A549 (cell line): ENCODE measurements around the gene GPRIN3. TPM values are rescaled to one million over a fixed set of nuclear protein-coding genes. Genes with fewer than 3 reads are reported as not detected.
A peak's percentile ranks its signal among the peaks of the same experiment; 100 is the strongest.

ENCODE experiments used
- ATAC-seq, 2 experiments: fragments of 200-7000 bp in 1 of 2; fragments of >200 bp in 1 of 2; cut with Nextera tagmentation in 1 of 2; cut with Tn5 transposase in 1 of 2; 3 replicates each; pipeline versions ENCODE4 v1.8.0 to v1.9.1; 2018 to 2020; ENCODE audit warnings: mild to moderate bottlenecking in 1 of 2, moderate library complexity in 1 of 2
- CTCF ChIA-PET: fragments of 300-600 bp; sonication (Branson Sonifier 250); formaldehyde crosslinking; extraction: SDS; loops from one replicate; lab custom pipeline; 2021; ENCODE audit warnings: antibody characterized with exemption, inconsistent platforms; lab: Yijun Ruan, JAX
- POLR2A ChIA-PET: fragments of 350-600 bp; formaldehyde crosslinking; extraction: SDS; loops from one replicate; lab custom pipeline; 2021; ENCODE audit warnings: antibody characterized with exemption, inconsistent platforms; lab: Yijun Ruan, JAX
- DNase-seq, 2 experiments: peaks; one replicate each; pipeline versions ENCODE4 v3.0.0 to v3.0.0-alpha.2; 2011 to 2016; ENCODE audit warnings: low read depth in 1 of 2, low spot score in 1 of 2
- FAIRE-seq: peaks from 2 replicates; lab custom pipeline; 2011; peaks lifted over from hg19 to GRCh38; lab: Jason Lieb, UNC
- H3K27ac ChIP-seq, 2 experiments: fragments of >200 bp; sonication (Bioruptor Twin); formaldehyde crosslinking; 3 replicates each; pipeline ENCODE4 v1.5.1; 2016 to 2017
- H3K4me1 ChIP-seq: fragments of >200 bp; sonication (Bioruptor Twin); formaldehyde crosslinking; 3 replicates; pipeline ENCODE4 v1.6.1; 2016
- H3K4me2 ChIP-seq: fragments of >200 bp; sonication (Bioruptor Twin); formaldehyde crosslinking; 3 replicates; pipeline ENCODE4 v1.6.1; 2016
- H3K4me3 ChIP-seq: fragments of >200 bp; sonication (Bioruptor Twin); formaldehyde crosslinking; 3 replicates; pipeline ENCODE4 v1.5.1; 2016
- H3K9me3 ChIP-seq: fragments of >200 bp; sonication (Bioruptor Twin); formaldehyde crosslinking; 3 replicates; pipeline ENCODE4 v1.6.1; 2016
- BCL3 ChIP-seq: fragments of >200 bp; sonication (Bioruptor Twin); formaldehyde crosslinking; IDR thresholded peaks from 3 replicates; pipeline ENCODE4 v1.6.1; 2016
- CEBPB ChIP-seq, 2 experiments: fragments of >200 bp in 1 of 2; sonication (Bioruptor Twin) in 1 of 2; formaldehyde crosslinking in 1 of 2; IDR thresholded peaks; 2 replicates each; pipeline ENCODE4 v1.6.1; 2012 to 2016
- E2F6 ChIP-seq: IDR thresholded peaks from 2 replicates; pipeline ENCODE4 v1.6.1; 2012; ENCODE audit warnings: low read depth, borderline replicate concordance
- ELK1 ChIP-seq: fragments of 150-350 bp; IDR thresholded peaks from 2 replicates; pipeline ENCODE4 v1.6.1; 2014; ENCODE audit warnings: low read depth, mild to moderate bottlenecking, low read length
- EP300 ChIP-seq, 2 experiments: fragments of >200 bp; sonication (Bioruptor Twin); formaldehyde crosslinking; IDR thresholded peaks; 2 replicates in 1 of 2; 3 replicates in 1 of 2; pipeline ENCODE4 v1.6.1; 2016 to 2017
- FOSB ChIP-seq: fragments of 250-450 bp; sonication (Bioruptor Pico); IDR thresholded peaks from 2 replicates; pipeline ENCODE4 v1.5.0; 2020; ENCODE audit warnings: mild to moderate bottlenecking, moderate library complexity
- FOXS1 ChIP-seq: fragments of 250-450 bp; sonication (Bioruptor Pico); IDR thresholded peaks from 2 replicates; pipeline ENCODE4 v1.5.0; 2020; ENCODE audit warnings: mild to moderate bottlenecking, moderate library complexity
- GATA3 ChIP-seq: IDR thresholded peaks from 2 replicates; pipeline ENCODE4 v1.6.1; 2012; ENCODE audit warnings: borderline replicate concordance
- HDAC2 ChIP-seq: fragments of 200-600 bp; sonication (generic); IDR thresholded peaks from 2 replicates; pipeline ENCODE4 v1.6.1; 2016
- HMGXB4 ChIP-seq: fragments of 250-450 bp; sonication (Bioruptor Pico); IDR thresholded peaks from 2 replicates; pipeline ENCODE4 v1.5.0; 2021; ENCODE audit warnings: mild to moderate bottlenecking, moderate library complexity, borderline replicate concordance
- HOXB13 ChIP-seq: fragments of 250-450 bp; sonication (Bioruptor Pico); IDR thresholded peaks from 2 replicates; pipeline ENCODE4 v1.5.0; 2020; ENCODE audit warnings: low read depth, mild to moderate bottlenecking, moderate library complexity
- HOXB5 ChIP-seq: fragments of 250-450 bp; sonication (Bioruptor Pico); IDR thresholded peaks from 2 replicates; pipeline ENCODE4 v1.5.0; 2020; ENCODE audit warnings: mild to moderate bottlenecking, moderate library complexity
- JUNB ChIP-seq: fragments of >200 bp; sonication (Bioruptor Twin); formaldehyde crosslinking; IDR thresholded peaks from 2 replicates; pipeline ENCODE4 v1.6.1; 2016
- KDM5A ChIP-seq: fragments of 200-600 bp; sonication (generic); IDR thresholded peaks from 2 replicates; pipeline ENCODE4 v1.6.1; 2016; ENCODE audit warnings: antibody characterized with exemption, mild to moderate bottlenecking
- MAX ChIP-seq: IDR thresholded peaks from 2 replicates; pipeline ENCODE4 v1.6.1; 2012
- PHF8 ChIP-seq: fragments of 200-600 bp; sonication (generic); IDR thresholded peaks from 2 replicates; pipeline ENCODE4 v1.6.1; 2016; ENCODE audit warnings: low read depth, mild to moderate bottlenecking, antibody characterized with exemption, moderate library complexity, borderline replicate concordance
- RCOR1 ChIP-seq: fragments of 150-350 bp; IDR thresholded peaks from 2 replicates; pipeline ENCODE4 v1.6.1; 2014; ENCODE audit warnings: antibody characterized with exemption, low read length, low read depth
- RFX5 ChIP-seq: fragments of 450-650 bp; IDR thresholded peaks from 2 replicates; pipeline ENCODE4 v1.7.1; 2014; ENCODE audit warnings: antibody characterized with exemption, mild to moderate bottlenecking, moderate library complexity
- TP53 ChIP-seq: fragments of 250-450 bp; sonication (Bioruptor Pico); IDR thresholded peaks from 2 replicates; pipeline ENCODE4 v1.5.0; 2021; ENCODE audit warnings: mild to moderate bottlenecking, moderate library complexity
- USF2 ChIP-seq: fragments of 450-650 bp; IDR thresholded peaks from 2 replicates; pipeline ENCODE4 v1.6.1; 2014; ENCODE audit warnings: antibody characterized with exemption
- ZC3H11A ChIP-seq: fragments of 450-650 bp; IDR thresholded peaks from 2 replicates; pipeline ENCODE4 v1.6.1; 2014; ENCODE audit warnings: antibody characterized with exemption, mild to moderate bottlenecking
- ZFP36 ChIP-seq: fragments of 450-650 bp; IDR thresholded peaks from 2 replicates; pipeline ENCODE4 v1.6.1; 2014; ENCODE audit warnings: borderline replicate concordance; ENCODE audit not compliant: partially characterized antibody
- WGBS: methylation state at CpG from one replicate; pipeline ENCODE4 v1.1.6; 2017; ENCODE audit errors: missing lambda C conversion rate; 5-methylcytosine and 5-hydroxymethylcytosine counted together
- polyA plus RNA-seq, 4 experiments: library from polyadenylated mRNA; depleted of rRNA in 3 of 4; stranded (reverse); fragments of >200 nt; fragmentation: RNase III in 1 of 4; extraction: RNeasy Plus Mini Kit Qiagen cat#74134 plus additional on column Dnase treatment in 1 of 4; gene quantifications; 2 replicates in 3 of 4; 3 replicates in 1 of 4; pipeline ENCODE4 v1.2.3, GENCODE V29; 2011 to 2017

Gene GPRIN3
- polyA plus RNA-seq, 2 of the 4 experiments (the other 2 are of a cell fraction), result 6.8 to 18.7 TPM

- TF ChIP-seq HDAC2, result no peak
- no peak for TF ChIP-seq HOXB5 (CRISPR knock-in tag)
- peak in 1 of 2 experiments; percentile 20; a peak in 1 of 5 replicates for TF ChIP-seq EP300 (IDR thresholded peaks at IDR 0.05)
- peak; percentile 73 for TF ChIP-seq USF2
- peak; percentile 48 for TF ChIP-seq MAX
- TF ChIP-seq GATA3, result peak; percentile 78; the same call in 1 of the 2 replicates
- TF ChIP-seq PHF8, result no peak
- peak in 1 of 2 experiments; percentile 53; a peak in 1 of 4 replicates for TF ChIP-seq CEBPB (IDR thresholded peaks at IDR 0.05)
Observed at GRCh38 chr4:89303177-89303576, 4.4 kb downstream of the GPRIN3 start (continued).

GRCh38 chr4:89301902-89302301 is 5.7 kb downstream of the GPRIN3 start:
- WGBS, result 38% methylated on average over 3 of the region's 3 CpGs
- FAIRE-seq (no peak), DNase-seq (no peak), ATAC-seq (no peak)
- H3K4me3 ChIP-seq, result peak overlapping the region; percentile 1; the same call in 1 of the 3 replicates
- no peaks in the 10 kb centered on the region for H3K9me3 ChIP-seq
- TF ChIP-seq ELK1, result no peak
- no peak for TF ChIP-seq RFX5
- TF ChIP-seq JUNB, result no peak
- TF ChIP-seq FOSB (CRISPR knock-in tag), result no peak
- TF ChIP-seq E2F6, result no peak
- no peak for TF ChIP-seq TP53
- no peak for TF ChIP-seq ZC3H11A
- TF ChIP-seq CEBPB (IDR thresholded peaks at IDR 0.05), result no peak
- TF ChIP-seq HMGXB4 (CRISPR knock-in tag), result no peak
- no peak for TF ChIP-seq RCOR1
- no peak for TF ChIP-seq BCL3
- no peak for TF ChIP-seq ZFP36
- no peak for TF ChIP-seq HOXB5 (CRISPR knock-in tag)
- peak overlapping the region; percentile 78 to 88 for H3K27ac ChIP-seq
- POLR2A ChIA-PET, result no interaction called here
- peak overlapping the region; percentile 98 for H3K4me2 ChIP-seq
- H3K4me1 ChIP-seq, result peaks cover 55% of the 10 kb centered on the region
- CTCF ChIA-PET, result no interaction called here

- WGBS, result 31% methylated on average over 1 of the region's 1 CpG
- Histone ChIP-seq H3K9me3 (no peaks in the 10 kb centered on the region), H3K4me2 (peak overlapping the region; percentile 98), H3K4me3 (no peak overlapping the region), H3K27ac (peak overlapping the region; percentile 78 to 79), H3K4me1 (peaks cover 64% of the 10 kb centered on the region)
- TF ChIP-seq FOXS1 (CRISPR knock-in tag) (no peak), ZC3H11A (no peak), HOXB13 (no peak), KDM5A (no peak)
- DNase-seq, result no peak
- ATAC-seq, result no peak
- CTCF ChIA-PET, result no interaction called here
- POLR2A ChIA-PET, result no interaction called here
- no peak for FAIRE-seq
Observed at GRCh38 chr4:89301003-89301402, 6.6 kb downstream of the GPRIN3 start.
